ACC112 (cell line): Measurements from ENCODE around the gene CNTN6.

ENCODE experiments used
- H2AFZ ChIP-seq: fragments of 200-600 bp; sonication (generic); one replicate; pipeline ENCODE4 v1.6.0; 2017; ENCODE audit warnings: antibody characterized with exemption, low read length; ENCODE audit not compliant: unreplicated experiment
- H3K27ac ChIP-seq: fragments of 200-600 bp; sonication (generic); 2 replicates; pipeline ENCODE4 v1.5.1; 2014; ENCODE audit warnings: low read depth, mild to moderate bottlenecking, antibody characterized with exemption, low read length, moderate library complexity
- H3K27me3 ChIP-seq: fragments of 200-600 bp; sonication (generic); 2 replicates; pipeline ENCODE4 v1.6.1; 2014; ENCODE audit warnings: mild to moderate bottlenecking, antibody characterized with exemption, low read length, moderate library complexity, mixed read lengths; ENCODE audit not compliant: insufficient read depth
- H3K36me3 ChIP-seq: fragments of 200-600 bp; sonication (generic); 2 replicates; pipeline ENCODE4 v1.6.1; 2016; ENCODE audit warnings: mild to moderate bottlenecking, antibody characterized with exemption, low read length, moderate library complexity, mixed read lengths; ENCODE audit not compliant: insufficient read depth
- H3K4me1 ChIP-seq: fragments of 200-600 bp; sonication (generic); one replicate; pipeline ENCODE4 v1.6.1; 2016; ENCODE audit warnings: low read length, mixed read lengths; ENCODE audit not compliant: insufficient read depth, unreplicated experiment, control insufficient read depth
- H3K4me3 ChIP-seq: fragments of 200-600 bp; sonication (generic); 2 replicates; pipeline ENCODE4 v1.5.1; 2014; ENCODE audit warnings: mild to moderate bottlenecking, low read depth, low read length
- H3K79me2 ChIP-seq: fragments of 200-600 bp; sonication (generic); one replicate; pipeline ENCODE4 v1.6.0; 2016; ENCODE audit warnings: low read length; ENCODE audit not compliant: control insufficient read depth, unreplicated experiment, insufficient read depth

The CNTN6 gene

DNA sequence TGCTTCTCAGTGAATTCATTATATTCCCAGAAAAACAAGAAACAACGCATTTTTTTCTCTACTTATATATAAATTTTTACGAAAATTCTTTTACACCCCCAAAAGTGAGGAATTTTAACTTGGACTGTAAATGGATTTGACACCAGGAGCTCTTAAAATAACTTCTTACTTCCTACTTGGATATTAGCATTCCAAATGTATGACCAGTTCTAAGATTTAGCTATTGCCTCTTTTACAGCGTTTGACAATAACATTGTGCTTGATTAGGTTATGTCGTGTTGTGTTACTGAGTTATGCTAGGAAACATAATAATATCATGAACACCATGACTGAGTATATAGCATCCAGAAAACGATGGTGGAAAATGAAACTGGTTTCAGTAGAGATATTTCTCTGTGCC, 177.0 kb downstream of the CNTN6 start:
- Histone ChIP-seq H3K27me3 (no peaks in the 10 kb centered on the region; the same call in 1 of the 2 replicates), H3K36me3 (no peaks in the 10 kb centered on the region)

DNA sequence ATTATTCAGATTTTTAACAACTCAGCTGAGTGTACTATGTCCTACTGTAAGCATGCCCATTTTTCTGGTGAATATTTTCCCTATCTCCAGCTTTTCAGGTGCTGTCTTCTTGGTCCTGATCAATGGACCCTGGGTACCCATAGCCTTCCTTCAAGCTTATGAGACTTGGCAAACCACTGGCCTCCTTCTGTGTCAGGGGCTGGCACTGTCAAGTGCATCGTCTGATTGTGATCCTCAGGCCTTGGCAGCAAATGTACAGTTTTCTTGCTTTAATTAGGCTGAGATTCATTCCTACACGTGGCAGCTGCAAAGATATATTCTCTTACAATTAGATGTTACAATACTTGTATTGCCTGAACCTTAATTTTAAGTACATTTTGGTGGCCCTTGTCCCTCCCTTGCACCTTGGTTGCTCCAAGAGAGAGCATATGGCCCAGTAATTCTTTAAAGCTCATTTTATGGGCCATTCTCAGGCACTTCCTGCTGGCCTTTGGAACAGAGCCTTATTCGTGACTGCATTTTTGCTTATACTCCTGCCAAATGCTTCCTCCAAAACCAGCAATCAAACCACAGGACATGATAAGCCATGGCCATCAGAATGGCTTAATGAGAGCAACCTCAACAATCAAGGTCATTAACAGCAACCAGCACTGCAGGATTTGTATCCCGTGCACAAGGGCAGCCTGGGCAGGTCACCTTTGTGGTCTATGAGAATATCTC, 179.9 kb downstream of the CNTN6 start:
- H3K36me3 ChIP-seq, result no peaks in the 10 kb centered on the region
- no peak overlapping the region for H3K27ac ChIP-seq
- no peaks in the 10 kb centered on the region for H3K27me3 ChIP-seq
- H3K4me1 ChIP-seq, result no peaks in the 10 kb centered on the region
- no peak overlapping the region for H3K4me3 ChIP-seq
- H3K79me2 ChIP-seq, result no peaks in the 10 kb centered on the region
- H2AFZ ChIP-seq, result no peak overlapping the region

More for the DNA sequence above, 177.0 kb downstream of the CNTN6 start:
- no peaks in the 10 kb centered on the region for H3K4me1 ChIP-seq
- H3K27ac ChIP-seq, result no peak overlapping the region
- no peak overlapping the region for H3K4me3 ChIP-seq
- no peak overlapping the region for H2AFZ ChIP-seq
- H3K79me2 ChIP-seq, result no peaks in the 10 kb centered on the region

DNA sequence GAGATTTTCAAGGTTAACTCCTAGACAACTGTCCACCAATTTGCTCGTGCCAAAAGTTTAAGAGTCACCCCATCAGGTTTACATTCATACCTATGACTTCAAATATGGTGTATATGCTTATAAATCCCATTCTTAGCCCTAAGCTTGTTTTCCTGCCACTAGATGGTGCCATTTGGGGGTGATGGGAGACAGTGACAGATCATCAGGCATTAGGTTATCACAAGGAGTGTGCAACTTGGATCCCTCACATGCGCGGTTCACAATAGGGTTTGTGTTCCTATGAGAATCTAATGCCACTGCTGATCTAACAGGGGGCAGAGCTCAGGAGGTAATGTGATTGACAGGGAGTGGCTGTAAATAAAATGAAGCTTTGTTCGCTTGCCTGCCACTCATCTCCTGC, 182.7 kb downstream of the CNTN6 start:
- Histone ChIP-seq H2AFZ (no peak overlapping the region), H3K27ac (no peak overlapping the region), H3K4me3 (no peak overlapping the region), H3K4me1 (no peaks in the 10 kb centered on the region), H3K36me3 (no peaks in the 10 kb centered on the region), H3K79me2 (no peaks in the 10 kb centered on the region), H3K27me3 (no peaks in the 10 kb centered on the region)

DNA sequence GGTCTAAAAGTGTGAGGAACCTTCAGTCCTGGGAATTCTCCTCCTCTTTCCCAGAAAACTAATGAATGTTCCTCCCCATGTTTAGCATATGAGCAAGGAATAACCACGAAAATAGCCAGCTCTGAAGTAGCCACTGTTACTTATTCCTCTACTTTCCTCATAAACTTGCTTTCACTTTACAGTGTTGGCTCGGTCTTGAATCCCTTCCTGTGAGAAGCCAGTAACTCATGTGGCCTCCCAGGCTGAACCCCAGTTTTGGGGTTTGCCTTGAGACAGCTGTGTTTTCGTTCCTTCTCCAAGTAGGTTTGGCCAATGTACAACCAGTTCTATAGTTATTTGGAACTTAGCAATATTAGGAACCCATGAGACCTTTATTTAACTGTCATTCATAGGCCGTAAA, 195.0 kb downstream of the CNTN6 start:
- Histone ChIP-seq H3K36me3 (no peaks in the 10 kb centered on the region), H2AFZ (peak overlapping the region; percentile 74)

DNA sequence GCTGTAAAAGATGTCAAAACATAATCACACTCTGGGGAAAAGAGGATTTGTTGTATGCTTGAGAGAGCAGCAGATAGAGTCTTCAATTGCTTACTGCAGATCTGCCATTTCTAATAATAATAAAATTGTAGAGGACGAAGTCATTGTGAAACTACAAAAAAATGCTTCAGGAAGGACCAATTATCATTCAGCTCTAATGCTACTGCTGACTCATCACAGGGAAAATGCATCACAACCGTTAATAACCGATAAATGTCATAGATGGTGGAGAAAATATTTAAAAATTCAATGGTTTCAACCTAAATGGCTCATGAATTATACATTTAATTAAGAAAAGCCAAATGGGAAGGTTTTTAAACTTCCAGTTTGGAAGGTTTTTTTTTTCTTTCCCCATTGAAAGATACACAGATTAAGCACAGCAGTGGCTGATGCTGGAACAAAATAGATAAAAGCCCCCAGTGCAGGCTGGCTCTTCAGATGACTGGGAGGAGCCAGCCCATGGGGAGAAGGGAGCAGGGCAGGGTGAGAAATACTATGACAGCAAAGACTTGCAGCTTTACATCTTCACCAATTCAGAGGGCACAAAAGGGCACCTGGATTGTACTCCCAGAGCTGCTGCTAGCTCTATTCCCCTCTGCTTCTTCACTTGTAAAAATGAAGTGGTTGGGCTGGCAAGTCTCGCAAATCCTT, 196.1 kb downstream of the CNTN6 start:
- H3K36me3 ChIP-seq, result no peaks in the 10 kb centered on the region
- no peak overlapping the region for H3K4me3 ChIP-seq
- H3K4me1 ChIP-seq, result no peaks in the 10 kb centered on the region
- no peaks in the 10 kb centered on the region for H3K79me2 ChIP-seq
- no peak overlapping the region for H3K27ac ChIP-seq
- H3K27me3 ChIP-seq, result peaks cover 3% of the 10 kb centered on the region; the same call in 1 of the 2 replicates
- H2AFZ ChIP-seq, result no peak overlapping the region

More for the DNA sequence above, 195.0 kb downstream of the CNTN6 start:
- no peaks in the 10 kb centered on the region for H3K79me2 ChIP-seq
- H3K4me3 ChIP-seq, result peak overlapping the region; percentile 46
- no peaks in the 10 kb centered on the region for H3K4me1 ChIP-seq
- peaks cover 3% of the 10 kb centered on the region; the same call in 1 of the 2 replicates for H3K27me3 ChIP-seq
- H3K27ac ChIP-seq, result no peak overlapping the region

DNA sequence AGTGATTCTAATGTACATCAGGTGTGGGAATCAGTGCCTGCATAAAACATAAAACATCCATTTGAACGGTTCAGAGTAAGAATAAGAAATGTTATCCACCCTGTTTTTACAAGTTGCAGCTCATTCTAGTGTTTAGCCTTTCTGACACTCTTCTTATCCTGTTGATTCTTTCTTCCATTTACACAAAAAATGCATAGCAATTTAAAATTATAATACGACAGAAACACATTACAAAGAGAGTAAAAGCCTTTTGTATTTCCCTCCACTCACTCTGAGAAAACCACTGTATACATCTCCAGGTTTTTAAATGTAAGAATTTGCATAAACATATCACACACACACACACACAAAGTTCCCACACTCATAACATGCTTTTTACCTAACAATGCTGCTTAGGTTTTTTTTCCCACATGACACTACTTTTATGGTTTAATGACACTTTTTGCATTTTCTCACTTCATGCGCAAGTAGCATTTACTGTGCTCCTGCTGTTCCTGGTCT, 199.8 kb downstream of the CNTN6 start:
- H3K27me3 ChIP-seq, result peaks cover 3% of the 10 kb centered on the region; the same call in 1 of the 2 replicates
- no peak overlapping the region for H2AFZ ChIP-seq
- H3K4me1 ChIP-seq, result no peaks in the 10 kb centered on the region
- H3K27ac ChIP-seq, result no peak overlapping the region
- no peaks in the 10 kb centered on the region for H3K79me2 ChIP-seq
- H3K36me3 ChIP-seq, result no peaks in the 10 kb centered on the region
- H3K4me3 ChIP-seq, result no peak overlapping the region

DNA sequence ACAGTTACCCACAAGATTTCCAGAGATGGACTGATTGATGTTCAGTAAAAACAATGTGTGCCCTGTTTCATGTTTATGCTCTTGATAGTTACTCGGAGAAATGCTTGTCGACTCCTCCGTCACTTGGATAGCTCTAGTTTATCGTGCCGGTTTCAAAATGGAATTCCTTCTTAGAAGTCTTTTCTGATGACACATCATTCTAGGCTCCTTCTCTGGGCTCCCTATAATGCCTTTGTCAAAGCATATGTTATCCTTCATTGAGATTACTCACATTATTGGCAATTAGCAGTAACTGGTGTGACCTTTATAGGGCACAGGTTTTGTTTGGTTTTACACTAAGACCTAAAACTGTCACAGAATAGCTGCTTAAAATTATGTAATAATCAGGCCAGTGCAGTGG, 201.8 kb downstream of the CNTN6 start:
- Histone ChIP-seq H3K27ac (no peak overlapping the region), H3K4me3 (no peak overlapping the region), H3K79me2 (no peaks in the 10 kb centered on the region), H3K36me3 (no peaks in the 10 kb centered on the region), H3K4me1 (no peaks in the 10 kb centered on the region), H2AFZ (no peak overlapping the region), H3K27me3 (peaks cover 5% of the 10 kb centered on the region; the same call in 1 of the 2 replicates)

DNA sequence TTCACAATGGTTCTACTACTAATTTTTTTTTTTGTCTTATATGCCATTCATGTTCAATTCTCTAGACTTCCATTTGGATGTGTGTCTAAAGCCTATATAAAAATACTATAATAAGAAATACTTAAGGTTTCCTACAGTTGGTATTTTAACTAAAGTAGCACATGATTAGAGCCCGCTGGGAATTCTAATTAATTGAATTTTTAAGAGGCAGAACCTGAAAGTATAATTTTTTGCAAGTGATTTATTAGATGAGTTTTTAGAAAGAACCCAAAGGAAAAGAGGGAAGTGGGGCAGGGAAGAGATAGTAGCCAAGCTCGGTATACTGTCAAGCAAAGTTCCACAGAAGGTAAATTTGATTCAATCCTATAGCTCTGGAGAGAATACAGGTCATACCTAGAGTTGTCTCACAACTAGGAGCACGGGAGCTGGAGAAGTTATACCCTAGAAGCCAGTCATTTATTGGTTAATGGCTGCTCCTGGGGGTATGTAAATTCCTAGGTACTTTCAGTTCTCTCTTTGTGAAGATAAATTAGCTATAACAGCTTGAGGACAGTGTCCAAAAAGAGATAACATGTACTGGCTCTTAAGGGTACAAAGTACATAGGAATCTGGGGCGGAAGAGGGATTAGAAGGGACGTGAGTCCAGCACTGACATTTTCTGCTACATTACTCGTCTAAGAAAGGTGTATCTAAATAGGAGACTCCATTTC, 225.6 kb downstream of the CNTN6 start:
- peaks cover 9% of the 10 kb centered on the region; the same call in 1 of the 2 replicates for H3K27me3 ChIP-seq
- H2AFZ ChIP-seq, result no peak overlapping the region
- H3K4me1 ChIP-seq, result no peaks in the 10 kb centered on the region
- no peaks in the 10 kb centered on the region for H3K79me2 ChIP-seq
- no peak overlapping the region for H3K27ac ChIP-seq
- no peaks in the 10 kb centered on the region for H3K36me3 ChIP-seq
- H3K4me3 ChIP-seq, result no peak overlapping the region

DNA sequence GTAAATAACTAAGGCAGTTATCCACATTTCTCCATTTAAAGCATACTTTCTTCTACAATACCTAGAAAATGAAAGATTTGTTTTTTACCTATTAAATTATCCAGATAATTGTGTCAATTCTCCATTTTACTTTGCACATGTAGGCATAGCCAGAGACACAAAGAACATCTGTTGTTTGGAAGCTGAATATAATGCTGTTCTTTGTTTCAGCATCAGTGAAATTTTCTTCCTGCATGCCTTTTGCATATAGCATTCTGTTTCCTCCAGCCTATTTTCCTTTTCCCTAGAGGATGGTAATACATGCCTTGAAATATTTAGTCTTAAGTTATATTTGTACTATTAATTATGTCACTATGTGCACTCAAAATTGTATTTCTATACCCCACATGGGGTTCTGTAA, 233.7 kb downstream of the CNTN6 start:
- H3K79me2 ChIP-seq, result no peaks in the 10 kb centered on the region
- no peaks in the 10 kb centered on the region for H3K4me1 ChIP-seq
- no peak overlapping the region for H3K27ac ChIP-seq
- no peak overlapping the region for H2AFZ ChIP-seq
- no peak overlapping the region for H3K4me3 ChIP-seq
- no peaks in the 10 kb centered on the region for H3K36me3 ChIP-seq
- H3K27me3 ChIP-seq, result no peaks in the 10 kb centered on the region

DNA sequence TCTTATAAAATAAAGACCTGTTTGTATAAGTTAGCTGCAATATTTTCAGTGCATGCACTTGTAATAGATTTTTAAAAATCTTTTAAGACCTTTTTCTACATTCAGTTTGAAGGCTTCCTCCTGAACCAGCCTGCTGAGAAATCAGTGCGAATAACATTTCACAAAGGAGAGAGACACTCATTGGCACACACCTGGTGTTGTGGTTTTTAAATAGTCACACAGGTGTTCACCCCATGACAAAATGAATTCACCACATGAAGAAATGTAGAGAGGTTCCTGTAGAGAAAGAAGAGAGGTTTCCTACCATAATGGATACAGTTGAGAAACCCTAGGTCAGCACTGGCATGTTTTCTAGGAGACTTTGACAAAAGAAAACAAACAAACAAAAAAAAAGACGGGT, 237.3 kb downstream of the CNTN6 start:
- Histone ChIP-seq H2AFZ (no peak overlapping the region), H3K4me3 (no peak overlapping the region), H3K79me2 (no peaks in the 10 kb centered on the region), H3K27ac (no peak overlapping the region), H3K4me1 (no peaks in the 10 kb centered on the region), H3K27me3 (no peaks in the 10 kb centered on the region), H3K36me3 (no peaks in the 10 kb centered on the region)
